Fibroblast of lung (primary cell): ENCODE data around the gene KHDC3L. TPM values are rescaled to one million over a fixed set of nuclear protein-coding genes. Genes with fewer than 3 reads are reported as not detected.

Source experiments
- DNase-seq, 2 donors: peaks; one replicate each; pipeline versions ENCODE4 v3.0.0 to v3.0.0-alpha.2; 2010; ENCODE audit warnings: low read depth in 2 of 2
- H2AFZ ChIP-seq: 2 replicates; pipeline ENCODE4 v1.5.1; 2012; ENCODE audit warnings: low read length, control low read depth, inconsistent platforms
- H3K27ac ChIP-seq: 2 replicates; pipeline ENCODE4 v1.5.1; 2011; ENCODE audit warnings: low read length, control low read depth; ENCODE audit not compliant: insufficient read depth
- H3K27me3 ChIP-seq: 2 replicates; pipeline ENCODE4 v1.5.1; 2011; ENCODE audit warnings: mild to moderate bottlenecking, low read length; ENCODE audit not compliant: control insufficient read depth, insufficient read depth
- H3K36me3 ChIP-seq: 2 replicates; pipeline ENCODE4 v1.5.1; 2011; ENCODE audit warnings: low read length; ENCODE audit not compliant: control insufficient read depth, insufficient read depth
- H3K4me1 ChIP-seq: 2 replicates; pipeline ENCODE4 v1.5.1; 2011; ENCODE audit warnings: low read length; ENCODE audit not compliant: control insufficient read depth, insufficient read depth; ENCODE audit errors: extremely low read depth
- H3K4me2 ChIP-seq: 2 replicates; pipeline ENCODE4 v1.5.1; 2011; ENCODE audit warnings: low read length, control low read depth; ENCODE audit not compliant: insufficient read depth; ENCODE audit errors: extremely low read depth
- H3K4me3 ChIP-seq, 4 experiments: fragments of 200-600 bp in 1 of 4; sonication (generic) in 1 of 4; replicated peaks in 1 of 4; 2 replicates each; pipeline ENCODE4 v1.5.1; 2011 to 2016; ENCODE audit warnings: low read length in 4 of 4, low read depth in 3 of 4, mild to moderate bottlenecking in 3 of 4, control low read depth in 2 of 4, inconsistent platforms in 1 of 4, mixed read lengths in 1 of 4; ENCODE audit not compliant: insufficient read depth in 1 of 4; ENCODE audit errors: control extremely low read depth in 1 of 4
- H3K79me2 ChIP-seq: 2 replicates; pipeline ENCODE4 v1.5.1; 2012; ENCODE audit warnings: mild to moderate bottlenecking, low read length, inconsistent platforms; ENCODE audit not compliant: control insufficient read depth, insufficient read depth
- H3K9ac ChIP-seq: 2 replicates; pipeline ENCODE4 v1.5.1; 2011; ENCODE audit warnings: mild to moderate bottlenecking, low read length, control low read depth; ENCODE audit not compliant: insufficient read depth
- H3K9me3 ChIP-seq: 2 replicates; pipeline ENCODE4 v1.5.1; 2012; ENCODE audit warnings: low read depth, low read length; ENCODE audit not compliant: control insufficient read depth, insufficient read depth
- H4K20me1 ChIP-seq: 2 replicates; pipeline ENCODE4 v1.5.1; 2011; ENCODE audit warnings: low read length; ENCODE audit not compliant: control insufficient read depth, insufficient read depth; ENCODE audit errors: extremely low read depth
- EZH2 ChIP-seq: IDR thresholded peaks from 2 replicates; pipeline ENCODE4 v1.5.1; 2012; ENCODE audit warnings: low read length, control low read depth, mild to moderate bottlenecking; ENCODE audit errors: missing control alignments
- polyA plus RNA-seq, 2 donors: library from polyadenylated mRNA; depleted of rRNA in 1 of 2; stranded (reverse) in 1 of 2; unstranded in 1 of 2; fragments of >200 nt; gene quantifications; 2 replicates each; pipeline ENCODE4 v1.2.1, GENCODE V29; 2011 to 2012; ENCODE audit warnings: missing spikeins in 1 of 2
- total RNA-seq: library from RNA; depleted of rRNA; stranded (reverse); fragments of >200 nt; gene quantifications from 2 replicates; pipeline ENCODE4 v1.2.1, GENCODE V29; 2014
- TF ChIP-seq, protein P1 (sequence below), 2 donors: IDR thresholded peaks in 1 of 2; conservative IDR thresholded peaks in 1 of 2; 1 replicate in 1 of 2; 2 replicates in 1 of 2; pipeline ENCODE4 v1.5.1; 2011 to 2012; ENCODE audit warnings: low read length in 2 of 2, control low read depth in 1 of 2, inconsistent platforms in 1 of 2, low read depth in 1 of 2, mild to moderate bottlenecking in 1 of 2

Gene KHDC3L
- total and polyA plus RNA-seq, 2 donors (not counting 1 experiment from before 2014, with no cell fraction given): not detected

DNA sequence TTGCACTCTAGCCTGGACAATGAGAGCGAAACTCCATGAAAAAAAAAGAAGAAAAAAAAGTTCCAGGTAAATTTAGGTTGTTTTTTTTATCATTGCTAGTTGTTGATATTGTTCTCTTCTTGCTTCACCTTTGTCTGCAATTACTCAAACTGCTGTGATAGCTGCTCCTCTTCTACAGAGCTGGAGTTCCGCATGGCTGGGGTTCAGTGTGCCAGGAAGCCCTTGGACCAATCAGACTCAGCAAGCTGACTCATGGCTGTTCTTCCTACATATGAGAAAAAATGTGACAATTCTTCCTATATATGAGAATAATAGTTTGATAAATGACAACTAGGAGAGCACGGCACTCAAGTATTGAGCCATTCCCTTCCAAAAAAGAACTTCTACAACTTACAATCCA is 36.8 kb upstream of the KHDC3L start:
- H3K79me2 ChIP-seq: no peaks in the 10 kb centered on the region
- no peak for DNase-seq
- no peak overlapping the region for H3K9ac ChIP-seq
- H3K4me3 ChIP-seq: no peak overlapping the region
- H3K4me1 ChIP-seq: no peaks in the 10 kb centered on the region
- no peaks in the 10 kb centered on the region for H3K36me3 ChIP-seq
- H3K27ac ChIP-seq: no peak overlapping the region
- no peaks in the 10 kb centered on the region for H3K27me3 ChIP-seq
- H3K9me3 ChIP-seq: no peaks in the 10 kb centered on the region
- TF ChIP-seq EZH2: no peak
- TF ChIP-seq, protein P1, sequence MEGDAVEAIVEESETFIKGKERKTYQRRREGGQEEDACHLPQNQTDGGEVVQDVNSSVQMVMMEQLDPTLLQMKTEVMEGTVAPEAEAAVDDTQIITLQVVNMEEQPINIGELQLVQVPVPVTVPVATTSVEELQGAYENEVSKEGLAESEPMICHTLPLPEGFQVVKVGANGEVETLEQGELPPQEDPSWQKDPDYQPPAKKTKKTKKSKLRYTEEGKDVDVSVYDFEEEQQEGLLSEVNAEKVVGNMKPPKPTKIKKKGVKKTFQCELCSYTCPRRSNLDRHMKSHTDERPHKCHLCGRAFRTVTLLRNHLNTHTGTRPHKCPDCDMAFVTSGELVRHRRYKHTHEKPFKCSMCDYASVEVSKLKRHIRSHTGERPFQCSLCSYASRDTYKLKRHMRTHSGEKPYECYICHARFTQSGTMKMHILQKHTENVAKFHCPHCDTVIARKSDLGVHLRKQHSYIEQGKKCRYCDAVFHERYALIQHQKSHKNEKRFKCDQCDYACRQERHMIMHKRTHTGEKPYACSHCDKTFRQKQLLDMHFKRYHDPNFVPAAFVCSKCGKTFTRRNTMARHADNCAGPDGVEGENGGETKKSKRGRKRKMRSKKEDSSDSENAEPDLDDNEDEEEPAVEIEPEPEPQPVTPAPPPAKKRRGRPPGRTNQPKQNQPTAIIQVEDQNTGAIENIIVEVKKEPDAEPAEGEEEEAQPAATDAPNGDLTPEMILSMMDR (conservative IDR thresholded peaks at IDR 0.05 in 1 of 2, IDR thresholded peaks at IDR 0.05 in 1 of 2; ENCODE audit: low read depth in 1 of 2, low read length in 2 of 2): no peak
- no peaks in the 10 kb centered on the region for H4K20me1 ChIP-seq
- H2AFZ ChIP-seq: no peak overlapping the region
- H3K4me2 ChIP-seq: no peak overlapping the region

DNA sequence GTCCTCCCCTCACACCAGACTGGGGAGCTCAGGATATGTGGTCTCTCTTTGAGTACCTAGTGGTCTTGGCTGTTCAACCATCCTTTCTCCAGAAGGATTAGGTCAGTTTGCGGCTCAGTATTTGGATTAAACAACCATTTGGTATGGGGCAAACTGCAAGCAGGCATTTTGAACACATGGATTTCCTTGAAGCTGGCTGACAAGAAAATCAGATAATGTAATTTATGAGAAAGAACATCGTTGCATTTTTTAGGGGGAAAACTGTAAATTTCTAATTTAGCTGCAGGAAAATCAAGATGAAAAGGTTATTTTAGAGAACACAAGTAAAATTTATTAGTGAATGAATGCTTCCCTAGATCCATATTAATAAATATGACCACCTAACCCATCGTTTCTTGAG is 33.7 kb upstream of the KHDC3L start:
- no peak for TF ChIP-seq EZH2
- TF ChIP-seq, protein P1 (conservative IDR thresholded peaks at IDR 0.05 in 1 of 2, IDR thresholded peaks at IDR 0.05 in 1 of 2; ENCODE audit: low read depth in 1 of 2, low read length in 2 of 2): no peak
- Histone ChIP-seq H3K27me3 (no peaks in the 10 kb centered on the region), H3K4me1 (no peaks in the 10 kb centered on the region), H3K79me2 (no peaks in the 10 kb centered on the region), H3K4me2 (no peak overlapping the region), H3K36me3 (no peaks in the 10 kb centered on the region), H2AFZ (no peak overlapping the region), H4K20me1 (no peaks in the 10 kb centered on the region), H3K27ac (no peak overlapping the region), H3K9me3 (no peaks in the 10 kb centered on the region), H3K9ac (no peak overlapping the region), H3K4me3 (no peak overlapping the region)
- DNase-seq: no peak

DNA sequence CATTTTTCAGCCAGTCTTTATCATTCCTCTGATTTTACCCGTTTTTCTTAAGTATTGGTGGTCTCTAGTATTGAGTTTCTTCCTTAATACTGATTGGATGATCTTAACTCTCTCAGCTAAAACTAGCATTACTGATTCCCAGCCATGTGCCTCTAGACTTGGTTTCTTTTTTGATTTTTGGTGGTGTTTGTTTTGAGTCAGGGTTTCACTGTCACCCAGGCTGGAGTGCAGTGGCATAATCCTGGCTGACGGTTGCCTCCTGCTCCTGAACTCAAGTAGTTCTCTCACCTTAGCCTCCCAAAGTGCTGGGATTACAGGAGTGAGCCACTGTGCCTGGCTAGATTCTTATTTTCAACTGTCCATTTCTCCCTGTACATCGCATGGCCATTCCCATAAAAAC is 33.3 kb upstream of the KHDC3L start:
- no peak for DNase-seq
- Histone ChIP-seq H4K20me1 (no peaks in the 10 kb centered on the region), H3K27ac (no peak overlapping the region), H3K36me3 (no peaks in the 10 kb centered on the region), H3K4me1 (no peaks in the 10 kb centered on the region), H3K9ac (no peak overlapping the region), H3K4me3 (no peak overlapping the region), H3K79me2 (no peaks in the 10 kb centered on the region), H3K9me3 (no peaks in the 10 kb centered on the region), H2AFZ (no peak overlapping the region), H3K27me3 (no peaks in the 10 kb centered on the region), H3K4me2 (no peak overlapping the region)
- TF ChIP-seq, protein P1 (conservative IDR thresholded peaks at IDR 0.05 in 1 of 2, IDR thresholded peaks at IDR 0.05 in 1 of 2; ENCODE audit: low read depth in 1 of 2, low read length in 2 of 2): no peak
- TF ChIP-seq EZH2: no peak
